ENCODE measurements around the gene MAGI2. TPM values are rescaled to one million over a fixed set of nuclear protein-coding genes. Genes with fewer than 3 reads are reported as not detected.

MAGI2 gene
- total RNA-seq, 1 donor from 2014 or later: 13.3 TPM

DNA sequence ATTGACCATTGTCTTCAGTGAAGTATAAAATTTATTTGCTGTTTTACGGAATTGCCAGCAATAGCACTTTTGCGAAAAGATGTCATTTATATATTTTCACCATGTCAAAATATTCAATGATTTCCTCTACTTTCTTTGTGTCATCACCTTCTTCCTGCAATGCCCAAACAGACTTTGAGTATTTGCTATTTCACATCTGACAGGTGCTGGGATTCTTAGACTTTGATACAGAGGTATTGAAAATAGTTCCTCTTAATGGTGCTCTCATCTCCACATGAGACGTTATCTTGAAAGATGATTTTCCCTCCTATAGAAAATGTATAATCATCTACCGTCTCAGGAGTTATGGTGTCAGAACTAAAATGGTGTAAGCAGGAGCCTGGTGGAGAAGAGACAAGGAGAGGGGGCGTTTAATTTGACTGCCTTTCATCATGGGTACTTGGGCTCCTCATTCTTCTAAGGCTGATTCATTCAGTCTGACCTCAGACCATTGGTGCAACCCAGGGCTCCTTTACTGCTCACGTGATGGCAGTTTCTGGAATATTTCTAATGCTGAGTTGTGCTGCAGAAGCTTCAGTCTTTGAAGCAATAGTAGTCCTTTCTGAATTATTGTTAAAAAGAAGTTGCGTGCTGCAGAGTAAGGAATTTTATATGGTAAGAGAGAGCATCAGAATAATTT lies 1250.3 kb downstream of the MAGI2 start:
- H3K4me3 Mint-ChIP-seq: no peak overlapping the region
- DNase-seq (ENCODE audit: extremely low spot score, unreplicated experiment): no peak
- no peaks in the 10 kb centered on the region for H3K27me3 Mint-ChIP-seq
- H3K9me3 Mint-ChIP-seq: no peaks in the 10 kb centered on the region
- no peak overlapping the region for H3K27ac Mint-ChIP-seq
- H3K4me1 Mint-ChIP-seq (ENCODE audit: unreplicated experiment): no peaks in the 10 kb centered on the region
- TF ChIP-seq, protein P1, sequence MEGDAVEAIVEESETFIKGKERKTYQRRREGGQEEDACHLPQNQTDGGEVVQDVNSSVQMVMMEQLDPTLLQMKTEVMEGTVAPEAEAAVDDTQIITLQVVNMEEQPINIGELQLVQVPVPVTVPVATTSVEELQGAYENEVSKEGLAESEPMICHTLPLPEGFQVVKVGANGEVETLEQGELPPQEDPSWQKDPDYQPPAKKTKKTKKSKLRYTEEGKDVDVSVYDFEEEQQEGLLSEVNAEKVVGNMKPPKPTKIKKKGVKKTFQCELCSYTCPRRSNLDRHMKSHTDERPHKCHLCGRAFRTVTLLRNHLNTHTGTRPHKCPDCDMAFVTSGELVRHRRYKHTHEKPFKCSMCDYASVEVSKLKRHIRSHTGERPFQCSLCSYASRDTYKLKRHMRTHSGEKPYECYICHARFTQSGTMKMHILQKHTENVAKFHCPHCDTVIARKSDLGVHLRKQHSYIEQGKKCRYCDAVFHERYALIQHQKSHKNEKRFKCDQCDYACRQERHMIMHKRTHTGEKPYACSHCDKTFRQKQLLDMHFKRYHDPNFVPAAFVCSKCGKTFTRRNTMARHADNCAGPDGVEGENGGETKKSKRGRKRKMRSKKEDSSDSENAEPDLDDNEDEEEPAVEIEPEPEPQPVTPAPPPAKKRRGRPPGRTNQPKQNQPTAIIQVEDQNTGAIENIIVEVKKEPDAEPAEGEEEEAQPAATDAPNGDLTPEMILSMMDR (conservative IDR thresholded peaks at IDR 0.05): no peak
- H3K36me3 Mint-ChIP-seq: no peaks in the 10 kb centered on the region

DNA sequence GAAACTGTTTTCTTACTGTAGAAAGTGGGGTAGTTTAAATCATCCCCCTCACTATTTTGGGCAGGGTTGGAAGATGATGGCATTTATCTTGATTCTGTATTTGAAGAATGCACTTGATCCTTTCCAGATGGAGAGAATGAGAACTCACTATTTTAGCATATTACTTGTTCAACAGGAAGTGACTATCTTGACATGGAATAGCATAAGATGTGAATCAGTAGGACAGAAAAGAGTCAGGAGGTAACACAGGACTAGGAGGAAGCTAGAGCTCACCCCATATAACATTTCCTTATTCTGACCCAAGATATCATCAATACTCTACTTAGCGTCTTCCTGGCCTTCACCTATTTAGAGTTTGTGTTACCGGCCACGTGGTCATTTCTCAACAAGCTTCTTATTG lies 1254.7 kb downstream of the MAGI2 start:
- H3K27me3 Mint-ChIP-seq: no peaks in the 10 kb centered on the region
- no peak for DNase-seq (ENCODE audit: extremely low spot score, unreplicated experiment)
- TF ChIP-seq, protein P1 (conservative IDR thresholded peaks at IDR 0.05): no peak
- no peak overlapping the region for H3K27ac Mint-ChIP-seq
- no peaks in the 10 kb centered on the region for H3K9me3 Mint-ChIP-seq
- H3K4me1 Mint-ChIP-seq (ENCODE audit: unreplicated experiment): peaks cover 3% of the 10 kb centered on the region
- H3K4me3 Mint-ChIP-seq: no peak overlapping the region
- H3K36me3 Mint-ChIP-seq: no peaks in the 10 kb centered on the region

DNA sequence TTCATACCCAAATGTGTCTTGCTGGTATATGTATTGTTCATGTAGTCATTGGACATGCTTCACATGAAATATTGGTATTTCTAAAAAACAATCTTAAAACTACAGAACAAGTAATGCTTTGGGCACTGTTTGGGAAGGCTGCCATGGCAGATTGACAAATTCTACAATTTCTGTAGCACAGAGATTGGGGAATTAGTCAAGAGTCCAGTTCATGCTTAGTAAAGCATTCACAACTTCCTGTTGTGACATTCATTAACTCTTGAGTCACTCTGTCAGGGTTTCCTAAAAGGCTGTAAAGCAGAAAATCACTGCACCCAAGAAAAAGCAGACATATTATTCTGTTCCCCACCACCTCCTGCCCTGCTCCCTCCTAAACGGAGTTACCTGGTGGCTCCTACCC lies 1256.0 kb downstream of the MAGI2 start:
- H3K4me1 Mint-ChIP-seq (ENCODE audit: unreplicated experiment): peaks cover 10% of the 10 kb centered on the region
- H3K36me3 Mint-ChIP-seq: peaks cover 4% of the 10 kb centered on the region
- H3K4me3 Mint-ChIP-seq: no peak overlapping the region
- TF ChIP-seq, protein P1 (conservative IDR thresholded peaks at IDR 0.05): no peak
- no peaks in the 10 kb centered on the region for H3K9me3 Mint-ChIP-seq
- H3K27ac Mint-ChIP-seq: no peak overlapping the region
- DNase-seq (ENCODE audit: extremely low spot score, unreplicated experiment): no peak
- peaks cover 7% of the 10 kb centered on the region for H3K27me3 Mint-ChIP-seq

DNA sequence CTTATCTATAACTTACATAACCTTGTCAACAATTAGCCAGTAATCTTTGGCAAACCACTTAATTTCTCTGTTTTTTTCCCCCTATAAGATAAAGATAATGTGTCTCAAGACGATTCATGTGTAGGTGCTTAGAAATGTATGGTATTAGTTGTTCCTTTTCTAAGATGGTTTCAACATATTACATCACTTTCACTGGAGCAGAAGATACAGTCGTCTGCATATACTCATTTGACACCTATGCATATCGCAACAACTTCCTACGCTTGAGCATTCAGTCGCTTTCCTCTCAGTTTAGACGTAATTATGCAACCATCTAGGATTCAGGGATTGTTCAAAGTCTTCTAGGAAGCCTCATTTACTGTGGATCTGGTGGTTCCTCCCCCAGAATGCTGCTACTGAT lies 1258.2 kb downstream of the MAGI2 start:
- H3K36me3 Mint-ChIP-seq: peaks cover 5% of the 10 kb centered on the region
- DNase-seq (ENCODE audit: extremely low spot score, unreplicated experiment): no peak
- H3K27me3 Mint-ChIP-seq: peaks cover 8% of the 10 kb centered on the region

DNA sequence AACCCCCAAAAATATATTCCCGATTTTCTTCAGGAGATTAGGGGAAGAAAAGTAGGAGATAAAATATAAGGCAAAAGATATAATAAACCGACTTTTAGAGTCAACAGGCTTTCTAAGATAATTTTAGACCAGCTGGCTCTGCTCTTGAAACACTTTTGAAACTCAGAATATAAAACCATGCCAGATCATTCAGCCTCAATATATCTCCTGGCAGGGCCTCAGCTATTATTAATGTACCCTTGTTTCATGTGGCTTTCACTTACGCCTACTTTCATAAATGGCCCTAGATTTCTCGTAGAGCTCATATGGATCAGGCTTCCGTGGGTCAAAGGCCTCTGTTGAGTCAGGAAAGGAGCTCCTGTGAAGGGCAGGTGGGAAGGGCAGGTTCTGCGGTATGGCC lies 1258.9 kb downstream of the MAGI2 start:
- TF ChIP-seq, protein P1 (conservative IDR thresholded peaks at IDR 0.05): no peak
- H3K9me3 Mint-ChIP-seq: no peaks in the 10 kb centered on the region
- H3K36me3 Mint-ChIP-seq: peaks cover 5% of the 10 kb centered on the region
- H3K27ac Mint-ChIP-seq: no peak overlapping the region
- peaks cover 15% of the 10 kb centered on the region for H3K4me1 Mint-ChIP-seq (ENCODE audit: unreplicated experiment)
- no peak for DNase-seq (ENCODE audit: extremely low spot score, unreplicated experiment)
- H3K4me3 Mint-ChIP-seq: no peak overlapping the region
- peaks cover 8% of the 10 kb centered on the region for H3K27me3 Mint-ChIP-seq

More for the DNA sequence above, 1258.2 kb downstream of the MAGI2 start:
- TF ChIP-seq, protein P1 (conservative IDR thresholded peaks at IDR 0.05): no peak
- Mint-ChIP-seq H3K4me1 (ENCODE audit: unreplicated experiment) (peaks cover 15% of the 10 kb centered on the region), H3K4me3 (no peak overlapping the region), H3K27ac (no peak overlapping the region), H3K9me3 (no peaks in the 10 kb centered on the region)
